GM23338 (cell line): Measurements from ENCODE around the gene ACTR10. TPM values are rescaled to one million over a fixed set of nuclear protein-coding genes. Genes with fewer than 3 reads are reported as not detected.

Source experiments
- ATAC-seq: fragments of 200-7000 bp; cut with Tn5 transposase; 3 replicates; pipeline ENCODE4 v1.9.1; 2020
- DNase-seq: peaks from one replicate; pipeline ENCODE4 v3.0.0-alpha.2; 2015; ENCODE audit warnings: low spot score
- H2AFZ ChIP-seq: fragments of 200-600 bp; sonication (generic); 2 replicates; pipeline ENCODE4 v1.8.0; 2016; ENCODE audit warnings: antibody characterized with exemption, mild to moderate bottlenecking, moderate library complexity
- H3F3A ChIP-seq: fragments of 200-600 bp; sonication (generic); replicated peaks from 2 replicates; pipeline ENCODE4 v1.8.0; 2017; ENCODE audit warnings: antibody characterized with exemption, mixed run types, low read depth
- H3K27ac ChIP-seq: fragments of 200-600 bp; sonication (generic); 2 replicates; pipeline ENCODE4 v1.6.1; 2016; ENCODE audit warnings: low read depth
- H3K27me3 ChIP-seq: fragments of 200-600 bp; sonication (generic); 2 replicates; pipeline ENCODE4 v1.8.0; 2016; ENCODE audit warnings: mild to moderate bottlenecking, mixed run types, moderate library complexity; ENCODE audit not compliant: insufficient read depth
- H3K36me3 ChIP-seq: fragments of 200-600 bp; sonication (generic); 2 replicates; pipeline ENCODE4 v1.8.0; 2016; ENCODE audit warnings: mild to moderate bottlenecking; ENCODE audit not compliant: insufficient read depth
- H3K4me1 ChIP-seq: fragments of 200-600 bp; sonication (generic); 2 replicates; pipeline ENCODE4 v1.8.0; 2016; ENCODE audit warnings: mild to moderate bottlenecking, moderate library complexity; ENCODE audit not compliant: insufficient read depth
- H3K4me2 ChIP-seq: fragments of 200-600 bp; sonication (generic); 2 replicates; pipeline ENCODE4 v1.7.1; 2017; ENCODE audit warnings: mixed run types
- H3K4me3 ChIP-seq: fragments of 200-600 bp; sonication (generic); 2 replicates; pipeline ENCODE4 v1.6.1; 2016; ENCODE audit warnings: mixed run types
- H3K79me2 ChIP-seq: fragments of 200-600 bp; sonication (generic); replicated peaks from 2 replicates; pipeline ENCODE4 v1.8.0; 2017; ENCODE audit warnings: mild to moderate bottlenecking; ENCODE audit not compliant: insufficient read depth
- H3K9me2 ChIP-seq: fragments of 200-600 bp; sonication (generic); 2 replicates; pipeline ENCODE4 v1.8.0; 2017; ENCODE audit not compliant: insufficient read depth
- H4K20me1 ChIP-seq: fragments of 200-600 bp; sonication (generic); replicated peaks from 2 replicates; pipeline ENCODE4 v1.8.0; 2017; ENCODE audit warnings: mild to moderate bottlenecking; ENCODE audit not compliant: insufficient read depth
- H3K27ac Mint-ChIP-seq: 2 replicates; pipeline ENCODE4 v1.8.0; 2020; ENCODE audit warnings: inconsistent platforms, mild to moderate bottlenecking, moderate library complexity, mixed read lengths
- H3K27me3 Mint-ChIP-seq: 3 replicates; pipeline ENCODE4 v1.8.0; 2022; ENCODE audit warnings: low read depth, mild to moderate bottlenecking, moderate library complexity, mixed read lengths, inconsistent platforms; ENCODE audit not compliant: insufficient read depth, poor library complexity
- H3K36me3 Mint-ChIP-seq: 3 replicates; pipeline ENCODE4 v1.8.0; 2021; ENCODE audit warnings: low read depth, mild to moderate bottlenecking, inconsistent platforms, moderate library complexity, mixed read lengths
- H3K4me1 Mint-ChIP-seq: 3 replicates; pipeline ENCODE4 v1.8.0; 2020; ENCODE audit warnings: mild to moderate bottlenecking, inconsistent platforms, mixed read lengths
- H3K4me3 Mint-ChIP-seq: 3 replicates; pipeline ENCODE4 v1.8.0; 2021; ENCODE audit warnings: moderate library complexity, mild to moderate bottlenecking, inconsistent platforms, mixed read lengths
- H3K9me3 Mint-ChIP-seq: 3 replicates; pipeline ENCODE4 v1.8.0; 2020; ENCODE audit warnings: moderate library complexity, mild to moderate bottlenecking, inconsistent platforms, mixed read lengths
- CREB1 ChIP-seq: fragments of 250-450 bp; sonication (Bioruptor Pico); IDR thresholded peaks from 2 replicates; pipeline ENCODE4 v1.5.0; 2020; ENCODE audit warnings: low read depth, mild to moderate bottlenecking, moderate library complexity
- EZH2 ChIP-seq: fragments of 200-600 bp; sonication (generic); IDR thresholded peaks from one replicate; pipeline ENCODE4 v1.8.0; 2017; ENCODE audit warnings: antibody characterized with exemption, mild to moderate bottlenecking, low read depth; ENCODE audit not compliant: unreplicated experiment
- EZH2phosphoT487 ChIP-seq: fragments of 200-600 bp; sonication (generic); IDR thresholded peaks from one replicate; pipeline ENCODE4 v1.8.1; 2018; ENCODE audit warnings: antibody characterized with exemption; ENCODE audit not compliant: unreplicated experiment
- JUNB ChIP-seq: IDR thresholded peaks from one replicate; pipeline ENCODE4 v1.6.1; 2016; ENCODE audit warnings: antibody characterized with exemption; ENCODE audit not compliant: unreplicated experiment
- NANOG ChIP-seq: IDR thresholded peaks from 2 replicates; pipeline ENCODE4 v1.6.1; 2016; ENCODE audit warnings: antibody characterized with exemption, borderline replicate concordance
- POLR2AphosphoS5 ChIP-seq: IDR thresholded peaks from 2 replicates; pipeline ENCODE4 v1.6.1; 2016; ENCODE audit warnings: antibody characterized with exemption, low read depth
- REST ChIP-seq: IDR thresholded peaks from one replicate; pipeline ENCODE4 v1.6.1; 2018; ENCODE audit warnings: antibody characterized with exemption; ENCODE audit not compliant: unreplicated experiment
- ZNF114 ChIP-seq: fragments of 250-450 bp; sonication (Bioruptor Pico); IDR thresholded peaks from 2 replicates; pipeline ENCODE4 v1.5.0; 2020; ENCODE audit warnings: mild to moderate bottlenecking, moderate library complexity
- polyA plus RNA-seq: library from polyadenylated mRNA; unstranded; fragments of >200 nt; fragmentation: Nextera tagmentation; extraction: Ambion mirVana; gene quantifications from 2 replicates; pipeline ENCODE4 v1.2.1, GENCODE V29; 2016
- total RNA-seq: library from RNA; depleted of rRNA; stranded (reverse); fragments of >200 nt; shearing (Covaris generic); gene quantifications from 2 replicates; pipeline ENCODE4 v1.2.3, GENCODE V29; 2014
- TF ChIP-seq, protein P1 (sequence below), 2 experiments: fragments of 200-600 bp in 1 of 2; sonication (generic) in 1 of 2; conservative IDR thresholded peaks; 2 replicates each; pipeline versions ENCODE4 v1.5.1 to v1.6.1; 2016 to 2017; ENCODE audit warnings: antibody characterized with exemption in 2 of 2, low read depth in 2 of 2, mild to moderate bottlenecking in 2 of 2, moderate library complexity in 1 of 2
- TF ChIP-seq, protein P2 (sequence below): IDR thresholded peaks from 2 replicates; pipeline ENCODE4 v1.6.1; 2016; ENCODE audit warnings: antibody characterized with exemption

Gene ACTR10
- total and polyA plus RNA-seq, 2 experiments from 2014 or later: 30.8 to 50.2 TPM

DNA sequence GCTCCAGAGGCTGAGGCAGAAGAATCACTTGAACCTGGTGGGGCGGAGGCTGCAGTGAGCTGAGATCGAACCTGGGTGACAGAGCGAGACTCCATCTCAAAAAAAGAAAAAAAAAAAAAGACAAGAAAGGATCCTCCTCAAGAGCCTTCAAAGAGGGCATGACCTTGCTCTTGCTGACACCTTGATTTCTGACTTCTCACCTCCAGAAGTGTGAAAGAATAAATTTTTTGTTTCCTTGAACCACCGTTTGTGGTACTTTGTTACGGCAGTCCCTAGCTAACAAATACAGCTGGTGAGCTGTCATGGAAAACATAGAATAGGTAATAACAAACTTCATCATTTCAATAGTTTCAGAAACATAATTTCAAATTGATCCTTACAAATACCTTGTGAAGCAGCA lies 1.9 kb upstream of the ACTR10 start:
- H3K36me3 ChIP-seq: no peaks in the 10 kb centered on the region
- H3K9me3 Mint-ChIP-seq: no peaks in the 10 kb centered on the region
- H3K4me2 ChIP-seq: no peak overlapping the region
- H3K36me3 Mint-ChIP-seq: no peaks in the 10 kb centered on the region
- no peak overlapping the region for H3K4me3 ChIP-seq
- no peak overlapping the region for H3K27ac ChIP-seq
- TF ChIP-seq POLR2AphosphoS5 (no peak), JUNB (no peak), EZH2 (no peak), ZNF114 (CRISPR knock-in tag) (no peak)
- TF ChIP-seq, protein P1, sequence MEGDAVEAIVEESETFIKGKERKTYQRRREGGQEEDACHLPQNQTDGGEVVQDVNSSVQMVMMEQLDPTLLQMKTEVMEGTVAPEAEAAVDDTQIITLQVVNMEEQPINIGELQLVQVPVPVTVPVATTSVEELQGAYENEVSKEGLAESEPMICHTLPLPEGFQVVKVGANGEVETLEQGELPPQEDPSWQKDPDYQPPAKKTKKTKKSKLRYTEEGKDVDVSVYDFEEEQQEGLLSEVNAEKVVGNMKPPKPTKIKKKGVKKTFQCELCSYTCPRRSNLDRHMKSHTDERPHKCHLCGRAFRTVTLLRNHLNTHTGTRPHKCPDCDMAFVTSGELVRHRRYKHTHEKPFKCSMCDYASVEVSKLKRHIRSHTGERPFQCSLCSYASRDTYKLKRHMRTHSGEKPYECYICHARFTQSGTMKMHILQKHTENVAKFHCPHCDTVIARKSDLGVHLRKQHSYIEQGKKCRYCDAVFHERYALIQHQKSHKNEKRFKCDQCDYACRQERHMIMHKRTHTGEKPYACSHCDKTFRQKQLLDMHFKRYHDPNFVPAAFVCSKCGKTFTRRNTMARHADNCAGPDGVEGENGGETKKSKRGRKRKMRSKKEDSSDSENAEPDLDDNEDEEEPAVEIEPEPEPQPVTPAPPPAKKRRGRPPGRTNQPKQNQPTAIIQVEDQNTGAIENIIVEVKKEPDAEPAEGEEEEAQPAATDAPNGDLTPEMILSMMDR (conservative IDR thresholded peaks at IDR 0.05; ENCODE audit: low read depth in 2 of 2): no peak
- no peaks in the 10 kb centered on the region for H3K9me2 ChIP-seq
- H4K20me1 ChIP-seq: 0 out of 2 replicates have a peak, but pooled peaks cover 10% of the 10 kb centered on the region
- peaks cover 2% of the 10 kb centered on the region for H3K27me3 Mint-ChIP-seq
- ATAC-seq: no peak
- DNase-seq: no peak
- peaks cover 26% of the 10 kb centered on the region for H3K79me2 ChIP-seq
- H3K27ac Mint-ChIP-seq: no peak overlapping the region
- no peak overlapping the region for H2AFZ ChIP-seq
- H3F3A ChIP-seq: no peaks in the 10 kb centered on the region
- peaks cover 11% of the 10 kb centered on the region for H3K4me1 ChIP-seq
- H3K4me3 Mint-ChIP-seq: no peak overlapping the region
- H3K4me1 Mint-ChIP-seq: peaks cover 11% of the 10 kb centered on the region
- H3K27me3 ChIP-seq: no peaks in the 10 kb centered on the region

DNA sequence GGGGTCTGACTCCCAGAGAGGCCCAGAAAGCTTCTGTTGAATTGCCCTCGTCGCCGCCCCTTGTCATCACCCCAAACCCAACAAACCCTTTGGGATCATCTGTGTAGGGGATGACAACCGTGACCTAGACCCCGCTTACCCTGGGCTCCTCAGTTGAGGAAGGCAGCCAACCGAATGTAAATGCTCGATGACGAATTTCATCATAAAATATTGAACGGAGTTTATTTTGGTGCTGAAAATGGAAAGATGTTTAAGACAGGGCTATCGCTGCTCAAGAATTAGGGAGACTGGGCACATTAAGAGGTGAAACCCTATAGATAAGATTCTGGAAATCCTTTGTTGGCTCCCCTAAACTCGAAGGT lies 512 bp downstream of the ACTR10 start:
- H2AFZ ChIP-seq: peak overlapping the region; percentile 91
- Mint-ChIP-seq H3K36me3 (peaks cover 3% of the 10 kb centered on the region; the same call in 1 of the 3 replicates), H3K9me3 (no peaks in the 10 kb centered on the region), H3K27ac (peak overlapping the region; percentile 88), H3K27me3 (peaks cover 4% of the 10 kb centered on the region), H3K4me3 (peak overlapping the region; percentile 96), H3K4me1 (peaks cover 11% of the 10 kb centered on the region)
- peaks cover 11% of the 10 kb centered on the region for H3K4me1 ChIP-seq
- H3K9me2 ChIP-seq: no peaks in the 10 kb centered on the region
- H3K36me3 ChIP-seq: no peaks in the 10 kb centered on the region
- H3K27me3 ChIP-seq: no peaks in the 10 kb centered on the region
- H3K79me2 ChIP-seq: peaks cover 26% of the 10 kb centered on the region
- peak overlapping the region; percentile 88 for H3K4me2 ChIP-seq
- H3K4me3 ChIP-seq: peak overlapping the region; percentile 99
- H3F3A ChIP-seq: no peaks in the 10 kb centered on the region
- ATAC-seq: peak; percentile 26
- DNase-seq: no peak
- peak overlapping the region; percentile 83; the same call in 1 of the 2 replicates for H3K27ac ChIP-seq
- 0 out of 2 replicates have a peak, but pooled peaks cover 10% of the 10 kb centered on the region for H4K20me1 ChIP-seq
- TF ChIP-seq, protein P1 (conservative IDR thresholded peaks at IDR 0.05; ENCODE audit: low read depth in 2 of 2): no peak
- TF ChIP-seq CREB1 (CRISPR knock-in tag) (no peak), REST (no peak), POLR2AphosphoS5 (no peak), NANOG (no peak), EZH2phosphoT487 (no peak)
- TF ChIP-seq, protein P2, sequence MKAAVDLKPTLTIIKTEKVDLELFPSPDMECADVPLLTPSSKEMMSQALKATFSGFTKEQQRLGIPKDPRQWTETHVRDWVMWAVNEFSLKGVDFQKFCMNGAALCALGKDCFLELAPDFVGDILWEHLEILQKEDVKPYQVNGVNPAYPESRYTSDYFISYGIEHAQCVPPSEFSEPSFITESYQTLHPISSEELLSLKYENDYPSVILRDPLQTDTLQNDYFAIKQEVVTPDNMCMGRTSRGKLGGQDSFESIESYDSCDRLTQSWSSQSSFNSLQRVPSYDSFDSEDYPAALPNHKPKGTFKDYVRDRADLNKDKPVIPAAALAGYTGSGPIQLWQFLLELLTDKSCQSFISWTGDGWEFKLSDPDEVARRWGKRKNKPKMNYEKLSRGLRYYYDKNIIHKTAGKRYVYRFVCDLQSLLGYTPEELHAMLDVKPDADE: no peak
